OCI-LY7 (cell line): ENCODE measurements around the gene TICRR. TPM values are rescaled to one million over a fixed set of nuclear protein-coding genes. Genes with fewer than 3 reads are reported as not detected.

Experiments
- BruUV-seq: library from RNA; stranded (reverse); fragments of 400-500 nt; replicated peaks from 2 replicates; lab custom pipeline; 2021; lab: Mats Ljungman, UMichigan
- CTCF ChIA-PET: fragments of 300-600 bp; sonication (Branson Sonifier 250); formaldehyde crosslinking; loops from one replicate; lab custom pipeline; 2022; ENCODE audit warnings: antibody characterized with exemption; ENCODE audit not compliant: unreplicated experiment; lab: Charles Lee
- POLR2A ChIA-PET: fragments of 300-600 bp; sonication (Branson Sonifier 250); formaldehyde crosslinking; loops from one replicate; lab custom pipeline; 2022; ENCODE audit warnings: antibody characterized with exemption; lab: Charles Lee
- DNase-seq: peaks from one replicate; pipeline ENCODE4 v3.0.0-alpha.2; 2015; ENCODE audit warnings: low spot score
- H2AFZ ChIP-seq: fragments of 200-600 bp; sonication (generic), shearing (Covaris generic); 2 replicates; pipeline ENCODE4 v1.6.1; 2014; ENCODE audit warnings: mild to moderate bottlenecking, antibody characterized with exemption, low read length, moderate library complexity
- H3K27ac ChIP-seq: fragments of 200-600 bp; sonication (generic); 2 replicates; pipeline ENCODE4 v1.5.1; 2014; ENCODE audit warnings: mixed run types, low read depth, mild to moderate bottlenecking, moderate library complexity, low read length, inconsistent platforms; ENCODE audit not compliant: poor library complexity, severe bottlenecking
- H3K36me3 ChIP-seq: fragments of 200-600 bp; sonication (generic); 2 replicates; pipeline ENCODE4 v1.6.1; 2014; ENCODE audit warnings: mild to moderate bottlenecking, antibody characterized with exemption, low read length, moderate library complexity, mixed read lengths; ENCODE audit not compliant: insufficient read depth
- H3K4me1 ChIP-seq: fragments of 200-600 bp; sonication (generic); 2 replicates; pipeline ENCODE4 v1.5.1; 2014; ENCODE audit warnings: mild to moderate bottlenecking, low read length; ENCODE audit not compliant: insufficient read depth, poor library complexity, severe bottlenecking
- H3K4me2 ChIP-seq: fragments of 200-600 bp; sonication (generic); 2 replicates; pipeline ENCODE4 v1.6.1; 2014; ENCODE audit warnings: mild to moderate bottlenecking, low read length
- H3K4me3 ChIP-seq: fragments of 200-600 bp; sonication (generic); 2 replicates; pipeline ENCODE4 v1.5.1; 2014; ENCODE audit warnings: mild to moderate bottlenecking, low read depth, low read length; ENCODE audit not compliant: poor library complexity, severe bottlenecking
- H3K79me2 ChIP-seq: fragments of 200-600 bp; sonication (generic); 2 replicates; pipeline ENCODE4 v1.6.1; 2016; ENCODE audit warnings: low read depth, mild to moderate bottlenecking, low read length, moderate library complexity, mixed read lengths; ENCODE audit not compliant: insufficient read depth
- H3K9me2 ChIP-seq: fragments of 200-600 bp; sonication (generic); 2 replicates; pipeline ENCODE4 v1.6.1; 2016; ENCODE audit warnings: mild to moderate bottlenecking, low read length, mixed read lengths; ENCODE audit not compliant: insufficient read depth
- H3K9me3 ChIP-seq: fragments of 200-600 bp; sonication (generic); 2 replicates; pipeline ENCODE4 v1.6.1; 2014; ENCODE audit warnings: mild to moderate bottlenecking, mixed run types, low read length, mixed read lengths
- H4K20me1 ChIP-seq: fragments of 200-600 bp; sonication (generic); 2 replicates; pipeline ENCODE4 v1.6.1; 2014; ENCODE audit warnings: mild to moderate bottlenecking, antibody characterized with exemption, low read length, moderate library complexity, mixed read lengths; ENCODE audit not compliant: insufficient read depth
- EZH2phosphoT487 ChIP-seq: fragments of 200-600 bp; sonication (generic); IDR thresholded peaks from 2 replicates; pipeline ENCODE4 v1.6.1; 2018; ENCODE audit warnings: low read depth, borderline replicate concordance, mild to moderate bottlenecking, mixed run types, antibody characterized with exemption, low read length, moderate library complexity, mixed read lengths
- intact Hi-C: fragments of 100-400 bp; cut with micrococcal nuclease; formaldehyde crosslinking; loops from one replicate; pipeline ENCODE4 v1.10.0; 2022; ENCODE audit not compliant: unreplicated experiment
- total RNA-seq, 2 experiments: library from RNA; depleted of rRNA in 1 of 2; stranded (reverse); fragments of >200 nt in 1 of 2; shearing (Covaris generic) in 1 of 2; gene quantifications; 2 replicates each; pipeline ENCODE4 v1.2.3, GENCODE V29; 2014 to 2022
- TF ChIP-seq, protein P1 (sequence below): fragments of 200-600 bp; sonication (generic); conservative IDR thresholded peaks from 2 replicates; pipeline ENCODE4 v1.5.1; 2014; ENCODE audit warnings: mild to moderate bottlenecking, antibody characterized with exemption, low read length, moderate library complexity, mixed read lengths

The TICRR gene
- total RNA-seq, 2 experiments from 2014 or later: 25.9 to 44.4 TPM

DNA sequence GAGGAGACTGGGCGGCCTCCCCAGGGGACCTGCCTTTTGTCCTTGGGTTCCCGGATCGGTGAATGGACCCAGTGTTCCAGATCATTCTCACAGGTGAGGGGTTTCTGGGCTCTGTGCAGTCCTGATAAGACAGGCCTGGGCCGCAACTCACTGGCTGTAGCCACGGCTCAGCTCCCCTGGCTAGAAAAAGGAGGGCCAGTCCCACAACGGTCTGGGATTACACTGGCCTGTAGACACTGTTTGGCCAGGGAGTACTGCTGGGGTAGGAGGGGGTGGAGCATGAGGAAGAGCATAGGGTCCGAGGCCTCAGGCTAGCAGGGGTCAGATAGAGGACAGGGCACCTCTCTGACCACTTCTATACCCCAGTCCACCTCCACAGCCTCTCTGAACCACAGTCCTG lies 21.0 kb upstream of the TICRR start:
- H3K4me2 ChIP-seq: no peak overlapping the region
- BruUV-seq: no TSS peak
- H3K9me3 ChIP-seq: no peaks in the 10 kb centered on the region
- H3K9me2 ChIP-seq: no peaks in the 10 kb centered on the region
- TF ChIP-seq EZH2phosphoT487: no peak
- TF ChIP-seq, protein P1, sequence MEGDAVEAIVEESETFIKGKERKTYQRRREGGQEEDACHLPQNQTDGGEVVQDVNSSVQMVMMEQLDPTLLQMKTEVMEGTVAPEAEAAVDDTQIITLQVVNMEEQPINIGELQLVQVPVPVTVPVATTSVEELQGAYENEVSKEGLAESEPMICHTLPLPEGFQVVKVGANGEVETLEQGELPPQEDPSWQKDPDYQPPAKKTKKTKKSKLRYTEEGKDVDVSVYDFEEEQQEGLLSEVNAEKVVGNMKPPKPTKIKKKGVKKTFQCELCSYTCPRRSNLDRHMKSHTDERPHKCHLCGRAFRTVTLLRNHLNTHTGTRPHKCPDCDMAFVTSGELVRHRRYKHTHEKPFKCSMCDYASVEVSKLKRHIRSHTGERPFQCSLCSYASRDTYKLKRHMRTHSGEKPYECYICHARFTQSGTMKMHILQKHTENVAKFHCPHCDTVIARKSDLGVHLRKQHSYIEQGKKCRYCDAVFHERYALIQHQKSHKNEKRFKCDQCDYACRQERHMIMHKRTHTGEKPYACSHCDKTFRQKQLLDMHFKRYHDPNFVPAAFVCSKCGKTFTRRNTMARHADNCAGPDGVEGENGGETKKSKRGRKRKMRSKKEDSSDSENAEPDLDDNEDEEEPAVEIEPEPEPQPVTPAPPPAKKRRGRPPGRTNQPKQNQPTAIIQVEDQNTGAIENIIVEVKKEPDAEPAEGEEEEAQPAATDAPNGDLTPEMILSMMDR: no peak
- H3K79me2 ChIP-seq: no peaks in the 10 kb centered on the region
- no peak overlapping the region for H3K27ac ChIP-seq
- ChIA-PET POLR2A (no interaction called here), CTCF (no interaction called here)
- H3K4me3 ChIP-seq: no peak overlapping the region
- no peak for DNase-seq
- no peaks in the 10 kb centered on the region for H3K4me1 ChIP-seq
- H4K20me1 ChIP-seq: no peaks in the 10 kb centered on the region
- no peaks in the 10 kb centered on the region for H3K36me3 ChIP-seq
- intact Hi-C loops: no loop called here
- H2AFZ ChIP-seq: no peak overlapping the region

DNA sequence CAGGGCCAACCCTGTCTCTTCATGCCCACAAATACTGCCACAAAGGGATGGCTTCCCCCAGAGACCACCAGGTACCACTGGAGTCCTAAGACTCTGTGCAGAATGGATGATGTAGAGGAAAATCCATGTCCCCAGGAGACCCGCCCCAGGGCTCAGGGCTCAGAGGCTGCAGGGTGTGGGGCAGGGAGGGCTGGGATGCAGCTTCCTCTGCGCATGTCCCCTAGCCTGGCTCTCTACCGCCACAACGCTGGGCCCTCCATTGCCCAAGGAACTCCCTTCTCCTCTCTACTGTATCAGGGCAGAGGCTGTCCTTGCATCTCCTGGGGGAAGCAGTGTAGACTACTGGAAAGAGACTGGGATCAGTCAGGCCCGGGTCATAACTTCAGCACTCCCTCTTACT lies 19.5 kb upstream of the TICRR start:
- no peak overlapping the region for H3K4me3 ChIP-seq
- ChIA-PET CTCF (no interaction called here), POLR2A (no interaction called here)
- TF ChIP-seq, protein P1: no peak
- no peak for TF ChIP-seq EZH2phosphoT487
- H3K9me3 ChIP-seq: no peaks in the 10 kb centered on the region
- H3K79me2 ChIP-seq: no peaks in the 10 kb centered on the region
- H3K9me2 ChIP-seq: no peaks in the 10 kb centered on the region
- H3K36me3 ChIP-seq: no peaks in the 10 kb centered on the region
- no TSS peak for BruUV-seq
- DNase-seq: no peak
- intact Hi-C loops: loop anchor here (1.0 kb wide), 1 partner anchor 63 kb away; no protein-coding TSS in a partner anchor
- H4K20me1 ChIP-seq: no peaks in the 10 kb centered on the region
- no peak overlapping the region for H3K4me2 ChIP-seq
- no peaks in the 10 kb centered on the region for H3K4me1 ChIP-seq
- no peak overlapping the region for H3K27ac ChIP-seq
- no peak overlapping the region for H2AFZ ChIP-seq

DNA sequence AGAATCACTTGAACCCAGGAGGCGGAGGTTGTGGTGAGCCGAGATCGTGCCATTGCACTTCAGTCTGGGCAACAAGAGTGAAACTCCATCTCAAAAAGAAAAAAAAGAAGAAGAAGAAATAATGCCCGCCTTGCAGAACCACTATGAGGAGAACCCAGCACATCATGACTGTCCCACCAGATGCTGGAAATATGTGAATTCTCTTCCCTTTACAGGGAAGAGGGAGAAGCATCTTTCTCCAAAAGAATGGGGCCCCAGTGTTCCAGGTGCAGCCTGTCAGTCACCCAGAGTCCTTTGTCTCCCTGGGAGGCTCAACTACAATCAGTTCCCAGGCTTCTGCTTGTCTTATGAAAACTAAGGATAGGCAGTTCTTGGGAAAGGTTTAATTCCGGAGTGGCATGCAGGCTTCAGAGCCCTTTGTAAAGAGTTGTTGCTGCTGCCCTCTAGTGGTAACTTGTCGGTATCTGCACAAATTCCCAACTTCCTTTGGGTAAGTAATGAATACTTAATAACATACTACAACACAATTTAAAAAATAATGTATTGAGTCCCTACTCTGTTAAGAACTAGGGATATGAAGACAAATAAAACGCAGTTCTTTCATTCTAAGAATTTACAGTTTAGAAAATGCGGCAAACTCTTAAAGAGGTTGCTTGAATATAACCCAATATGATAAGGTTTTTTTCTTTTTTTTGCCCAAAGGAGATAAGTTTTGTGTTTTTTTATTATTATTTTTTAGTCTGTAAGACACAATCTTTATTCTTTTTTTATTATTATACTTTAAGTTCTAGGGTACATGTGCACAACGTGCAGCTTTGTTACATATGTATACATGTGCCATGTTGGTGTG lies 18.6 kb upstream of the TICRR start:
- ChIA-PET POLR2A (no interaction called here), CTCF (no interaction called here)
- no peak overlapping the region for H3K4me2 ChIP-seq
- TF ChIP-seq, protein P1: peak; percentile 89
- TF ChIP-seq EZH2phosphoT487: no peak
- H3K79me2 ChIP-seq: no peaks in the 10 kb centered on the region
- no peaks in the 10 kb centered on the region for H4K20me1 ChIP-seq
- no TSS peak for BruUV-seq
- DNase-seq: peak; percentile 71
- no peaks in the 10 kb centered on the region for H3K36me3 ChIP-seq
- no peaks in the 10 kb centered on the region for H3K9me2 ChIP-seq
- intact Hi-C loops: loop anchor here (1.0 kb wide), 1 partner anchor 64 kb away; no protein-coding TSS in a partner anchor
- no peak overlapping the region for H3K4me3 ChIP-seq
- no peaks in the 10 kb centered on the region for H3K4me1 ChIP-seq
- H3K9me3 ChIP-seq: no peaks in the 10 kb centered on the region
- H3K27ac ChIP-seq: no peak overlapping the region
- H2AFZ ChIP-seq: no peak overlapping the region
